AG09309 (cell line): ENCODE measurements around the gene VDR.

ENCODE experiments used
- DNase-seq: peaks from one replicate; pipeline ENCODE4 v3.0.0-alpha.2; 2010; ENCODE audit warnings: low read depth
- H3K4me3 ChIP-seq: 2 replicates; pipeline ENCODE4 v1.5.1; 2011; ENCODE audit warnings: mild to moderate bottlenecking, low read depth, low read length, moderate library complexity; ENCODE audit not compliant: control insufficient read depth
- TF ChIP-seq, protein P1 (sequence below): IDR thresholded peaks from 2 replicates; pipeline ENCODE4 v1.5.1; 2011; ENCODE audit warnings: mild to moderate bottlenecking, low read depth, low read length, inconsistent platforms; ENCODE audit not compliant: insufficient read depth, control insufficient read depth; ENCODE audit errors: missing control alignments

The VDR gene

DNA sequence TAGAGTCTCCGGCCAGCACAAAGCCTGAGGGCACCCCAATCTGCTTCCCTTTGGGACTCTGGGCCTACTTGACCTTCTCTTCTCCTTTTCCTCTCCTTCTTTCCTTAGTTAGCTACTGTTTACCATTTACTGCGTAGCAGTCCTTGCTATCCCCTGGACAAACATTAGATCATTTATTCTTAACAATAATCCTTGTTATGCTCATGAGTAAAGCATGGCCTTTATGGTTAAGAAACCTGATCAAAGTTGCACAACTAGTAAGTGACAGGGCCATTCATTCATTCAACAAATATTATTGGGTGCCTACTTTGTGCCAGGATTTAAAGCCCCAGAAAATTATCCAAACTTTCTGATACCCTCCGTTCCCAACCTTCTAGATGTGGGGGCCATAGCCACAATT is 81.9 kb downstream of the VDR start:
- TF ChIP-seq, protein P1, sequence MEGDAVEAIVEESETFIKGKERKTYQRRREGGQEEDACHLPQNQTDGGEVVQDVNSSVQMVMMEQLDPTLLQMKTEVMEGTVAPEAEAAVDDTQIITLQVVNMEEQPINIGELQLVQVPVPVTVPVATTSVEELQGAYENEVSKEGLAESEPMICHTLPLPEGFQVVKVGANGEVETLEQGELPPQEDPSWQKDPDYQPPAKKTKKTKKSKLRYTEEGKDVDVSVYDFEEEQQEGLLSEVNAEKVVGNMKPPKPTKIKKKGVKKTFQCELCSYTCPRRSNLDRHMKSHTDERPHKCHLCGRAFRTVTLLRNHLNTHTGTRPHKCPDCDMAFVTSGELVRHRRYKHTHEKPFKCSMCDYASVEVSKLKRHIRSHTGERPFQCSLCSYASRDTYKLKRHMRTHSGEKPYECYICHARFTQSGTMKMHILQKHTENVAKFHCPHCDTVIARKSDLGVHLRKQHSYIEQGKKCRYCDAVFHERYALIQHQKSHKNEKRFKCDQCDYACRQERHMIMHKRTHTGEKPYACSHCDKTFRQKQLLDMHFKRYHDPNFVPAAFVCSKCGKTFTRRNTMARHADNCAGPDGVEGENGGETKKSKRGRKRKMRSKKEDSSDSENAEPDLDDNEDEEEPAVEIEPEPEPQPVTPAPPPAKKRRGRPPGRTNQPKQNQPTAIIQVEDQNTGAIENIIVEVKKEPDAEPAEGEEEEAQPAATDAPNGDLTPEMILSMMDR, result no peak
- no peak overlapping the region for H3K4me3 ChIP-seq
- no peak for DNase-seq

DNA sequence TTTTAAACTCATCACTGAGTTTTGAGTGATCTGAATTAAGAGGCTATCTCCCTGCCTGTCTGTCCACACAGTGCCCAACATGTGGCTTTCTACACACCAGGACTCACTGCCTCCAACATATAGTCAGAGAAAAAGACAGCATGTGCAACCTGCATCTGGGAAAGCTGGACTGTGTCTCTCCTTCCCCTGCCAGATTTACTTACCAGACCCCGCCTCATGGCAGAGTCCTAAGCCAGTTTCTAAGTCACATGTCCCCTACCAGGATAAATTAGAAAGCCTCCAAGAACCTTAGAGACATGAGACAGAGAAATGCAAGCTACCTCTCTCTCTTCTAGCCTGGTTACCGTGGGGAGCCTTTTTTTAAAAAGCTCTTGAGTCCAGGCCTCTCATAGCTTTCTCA is 82.4 kb downstream of the VDR start:
- H3K4me3 ChIP-seq, result no peak overlapping the region
- no peak for DNase-seq
- TF ChIP-seq, protein P1, result no peak

DNA sequence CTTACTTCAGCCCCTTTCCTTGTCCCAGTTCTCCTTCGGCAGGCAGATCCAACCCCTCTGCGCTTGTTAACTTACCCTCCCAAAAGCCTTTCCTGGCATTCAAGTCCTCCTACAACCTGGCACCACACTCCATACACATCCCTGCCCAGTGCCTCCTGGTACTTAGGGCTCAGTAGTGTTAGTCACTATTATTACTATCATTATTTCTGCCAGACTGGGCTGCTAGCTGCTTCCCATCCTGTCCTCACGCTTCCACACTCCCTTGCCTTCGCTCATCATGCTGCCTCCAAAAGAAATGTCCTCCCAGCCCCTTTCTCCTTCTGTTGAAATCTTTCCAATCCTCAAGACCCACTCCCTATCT is 83.5 kb downstream of the VDR start:
- no peak for DNase-seq
- no peak overlapping the region for H3K4me3 ChIP-seq
- TF ChIP-seq, protein P1, result no peak

DNA sequence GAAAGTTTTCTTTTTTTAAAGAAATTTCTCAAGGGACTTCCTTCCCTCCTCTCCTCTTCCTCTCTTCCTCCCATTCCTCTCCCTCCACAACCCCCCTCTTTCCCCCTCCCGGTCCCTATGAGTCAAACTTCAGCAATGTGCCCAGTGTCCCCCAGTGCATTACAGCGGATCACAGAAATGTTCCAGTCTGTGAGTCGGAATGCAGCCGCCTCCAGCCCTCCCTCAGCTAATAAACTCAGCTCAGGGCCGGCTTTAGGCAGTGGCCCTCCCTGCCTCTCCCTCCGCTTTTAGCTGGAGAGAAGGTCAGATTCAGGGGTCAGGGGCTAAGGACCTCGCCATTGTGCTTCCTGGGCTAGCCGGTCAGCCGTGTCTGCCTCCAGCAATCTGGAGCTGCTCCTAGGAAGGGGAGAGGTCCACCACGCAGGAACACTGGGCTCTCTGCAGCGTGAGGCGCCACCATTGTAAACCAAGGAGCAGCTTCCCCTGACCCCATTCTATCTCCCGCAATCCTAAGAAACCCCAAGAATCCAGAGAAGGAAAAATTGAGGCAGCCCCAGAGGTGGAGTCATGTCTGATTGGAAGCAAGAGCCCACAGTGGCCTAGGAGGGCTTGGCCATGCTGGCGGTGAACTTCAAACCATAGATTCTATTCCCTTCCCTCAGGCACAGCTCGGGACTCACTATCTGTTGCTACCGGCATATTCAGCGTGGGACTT is 84.0 kb downstream of the VDR start:
- peak; percentile 87 for DNase-seq
- TF ChIP-seq, protein P1, result no peak
- peak overlapping the region; percentile 95 for H3K4me3 ChIP-seq

DNA sequence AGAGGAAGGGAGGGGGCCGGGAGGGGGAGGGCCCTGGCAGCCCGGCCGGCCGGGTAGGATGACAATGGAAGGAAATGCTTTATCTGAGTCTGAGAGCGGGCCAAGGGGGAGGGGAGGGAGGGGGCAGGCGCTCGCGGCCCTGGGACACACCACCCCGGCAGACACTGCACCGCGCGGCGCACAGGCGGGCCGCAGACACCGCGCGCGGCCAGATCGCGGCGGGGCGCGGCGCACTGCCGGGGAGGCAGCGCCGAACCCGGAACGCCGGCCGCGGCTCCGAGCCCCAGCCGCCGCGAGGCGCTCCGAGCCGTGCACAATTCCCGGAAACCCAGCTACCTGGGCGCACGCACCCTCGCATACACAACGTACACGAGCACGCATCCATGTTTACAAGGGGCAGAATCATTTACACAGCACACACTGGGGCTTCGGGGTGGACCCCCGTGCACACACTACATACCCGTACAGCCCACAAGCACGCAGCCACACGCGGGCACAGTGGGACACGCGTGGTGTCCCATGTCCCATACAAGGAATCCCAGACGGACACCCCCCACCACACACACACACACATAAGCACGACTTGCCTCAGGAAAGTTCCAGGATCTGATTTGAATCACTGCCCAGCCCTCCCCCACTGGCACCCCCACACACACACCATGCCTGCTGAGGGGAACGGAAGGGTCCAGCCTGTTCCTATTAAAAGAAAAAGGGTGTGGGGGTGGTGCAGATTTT is 84.7 kb downstream of the VDR start, which contains the start of gene HDAC7:
HDAC7 (minus strand) TSS at position 8 of the 735 bp plus-strand sequence. CDS start 118 bp downstream, outside the sequence.
- TF ChIP-seq, protein P1, result no peak
- no peak for DNase-seq
- peak within 1 kb of the TSS; percentile 95 for H3K4me3 ChIP-seq

DNA sequence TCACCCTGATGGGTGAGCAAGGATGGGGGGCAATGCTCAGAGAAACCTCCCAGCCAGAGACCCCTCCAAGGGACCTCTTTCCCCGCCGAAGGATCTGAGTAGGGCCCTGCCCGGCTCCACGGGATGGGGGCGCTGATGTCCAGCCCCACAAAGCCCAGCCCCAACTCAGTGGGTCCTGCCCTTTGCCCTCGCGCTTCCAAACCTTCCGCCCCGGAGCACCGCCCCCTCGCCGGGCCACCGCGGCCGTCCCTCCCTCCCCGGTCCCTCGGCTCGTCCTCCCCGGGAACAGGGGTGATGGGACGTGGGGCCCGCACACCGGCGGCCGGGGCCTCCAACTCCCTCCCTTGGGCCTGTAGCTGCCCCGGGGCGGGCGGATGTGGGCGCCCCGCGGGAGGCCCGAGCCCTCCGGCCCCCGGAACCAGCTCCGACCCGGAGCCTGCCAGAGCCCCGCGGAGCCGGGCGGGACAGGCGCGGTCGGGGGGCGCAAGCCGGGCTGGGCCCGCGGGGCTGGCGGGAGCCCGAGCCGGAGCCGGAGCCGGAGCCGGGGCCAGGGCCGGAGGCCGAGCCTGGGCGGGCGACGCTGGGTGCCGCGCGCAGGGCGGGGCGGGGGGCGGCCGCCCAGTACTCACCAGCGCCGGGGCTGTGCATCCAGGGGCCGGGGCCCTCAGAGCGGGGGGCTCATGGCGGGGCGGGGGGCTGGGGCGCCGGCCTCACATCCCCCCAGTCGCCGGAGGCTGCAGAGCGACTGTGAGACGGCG is 85.5 kb downstream of the VDR start:
- TF ChIP-seq, protein P1, result peak; percentile 38
- H3K4me3 ChIP-seq, result peak overlapping the region; percentile 95
- no peak for DNase-seq
